T47D (cell line): Measurements from ENCODE around the gene HTR1D.
"Not testable (repeated sequence)": the region's sequence is repeated elsewhere in the genome, so short reads cannot be mapped to it uniquely, and the experiment has no call there.

Experiments used
- DNase-seq, 2 experiments: peaks; one replicate each; pipeline versions ENCODE4 v3.0.0 to v3.0.0-alpha.2; 2011 to 2012; ENCODE audit warnings: low read depth in 1 of 2, low spot score in 1 of 2
- JUND ChIP-seq: IDR thresholded peaks from 2 replicates; pipeline ENCODE4 v1.6.1; 2012; ENCODE audit warnings: low read depth
- in situ Hi-C: cut with HindIII; loops from 2 replicates; pipeline ENCODE4 v1.10.0; 2016; ENCODE audit warnings: low sequenced_read_pairs, low pct_unique_long_range_greater_than_20kb

HTR1D gene, protein sequence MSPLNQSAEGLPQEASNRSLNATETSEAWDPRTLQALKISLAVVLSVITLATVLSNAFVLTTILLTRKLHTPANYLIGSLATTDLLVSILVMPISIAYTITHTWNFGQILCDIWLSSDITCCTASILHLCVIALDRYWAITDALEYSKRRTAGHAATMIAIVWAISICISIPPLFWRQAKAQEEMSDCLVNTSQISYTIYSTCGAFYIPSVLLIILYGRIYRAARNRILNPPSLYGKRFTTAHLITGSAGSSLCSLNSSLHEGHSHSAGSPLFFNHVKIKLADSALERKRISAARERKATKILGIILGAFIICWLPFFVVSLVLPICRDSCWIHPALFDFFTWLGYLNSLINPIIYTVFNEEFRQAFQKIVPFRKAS

DNA sequence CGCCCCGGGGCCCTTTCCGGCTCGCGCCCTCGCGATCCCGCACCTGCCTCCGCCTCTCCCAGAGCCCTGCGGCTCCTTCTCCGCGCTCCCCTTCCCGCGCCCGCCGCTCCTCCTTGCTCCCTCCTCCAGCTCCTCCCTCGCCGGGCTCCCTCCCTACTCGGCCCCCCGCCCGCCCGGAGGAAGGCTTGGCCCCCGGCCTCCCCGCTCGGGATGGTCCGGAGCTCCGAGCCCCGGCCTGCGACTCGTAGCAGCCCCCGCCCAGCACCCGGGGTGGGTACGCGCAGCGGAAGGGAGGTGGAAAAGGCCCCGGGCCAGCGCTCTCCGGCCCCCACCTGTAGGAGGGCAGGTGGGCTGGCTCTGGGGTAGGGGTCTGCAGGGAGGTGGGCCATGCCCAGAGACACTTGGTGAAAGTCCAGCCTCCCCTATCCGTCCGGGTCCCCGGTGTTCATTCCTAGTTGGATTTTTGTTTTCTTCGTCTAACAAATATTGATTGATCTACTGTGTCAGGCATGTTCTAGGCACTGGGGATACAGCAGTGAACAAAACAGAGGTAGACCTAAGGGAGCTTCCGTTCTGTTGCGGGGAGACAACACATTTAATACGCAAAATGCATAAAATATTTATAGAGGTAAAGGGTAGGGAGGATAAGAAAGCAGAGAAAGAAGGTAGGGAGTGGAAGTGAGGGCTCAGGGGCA, at the start of gene HTR1D:
Gene HTR1D (minus strand): TSS at position 82 of the 695 bp plus-strand sequence. CDS start 23,283 bp downstream, outside the sequence.
- in situ Hi-C loops = no loop called here
- TF ChIP-seq JUND = no peak
- peak in 1 of 2 experiments; percentile 28 for DNase-seq

DNA sequence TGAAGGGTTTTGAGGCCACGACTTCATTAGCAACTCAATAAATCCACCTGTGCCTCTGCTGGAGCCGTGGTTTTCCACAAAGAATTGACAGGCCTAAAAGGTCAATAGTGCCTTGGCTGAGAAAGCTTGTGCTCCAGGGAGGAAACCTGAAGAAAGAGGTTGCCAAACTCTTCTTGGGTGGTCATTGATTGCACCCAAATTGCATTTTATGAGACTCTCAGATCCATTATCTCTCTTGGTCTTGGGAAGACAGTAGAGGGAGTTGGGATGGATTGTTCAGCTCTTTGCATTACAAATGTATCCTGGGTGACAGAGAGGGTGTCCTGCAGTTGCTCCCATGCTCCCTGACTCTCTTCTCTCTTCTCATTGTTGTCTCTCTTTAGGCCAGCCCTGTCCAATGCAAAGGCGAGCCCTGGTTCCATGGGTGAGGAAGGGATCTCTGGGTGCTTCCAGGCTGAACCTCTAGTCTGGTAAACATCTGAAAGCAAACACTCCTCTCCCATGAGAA, 46.1 kb upstream of the HTR1D start:
- DNase-seq = no peak
- in situ Hi-C loops = no loop called here
- TF ChIP-seq JUND = no peak

DNA sequence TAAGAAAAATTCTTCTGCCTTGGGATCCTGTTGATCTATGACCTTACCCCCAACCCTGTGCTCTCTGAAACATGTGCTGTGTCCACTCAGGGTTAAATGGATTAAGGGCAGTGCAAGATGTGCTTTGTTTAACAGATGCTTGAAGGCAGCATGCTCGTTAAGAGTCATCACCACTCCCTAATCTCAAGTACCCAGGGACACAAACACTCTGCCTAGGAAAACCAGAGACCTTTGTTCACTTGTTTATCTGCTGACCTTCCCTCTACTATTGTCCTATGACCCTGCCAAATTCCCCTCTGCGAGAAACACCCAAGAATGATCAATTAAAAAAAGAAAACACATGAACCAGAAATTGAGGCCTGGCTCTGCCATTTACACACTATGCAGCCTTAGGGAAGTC, 40.8 kb upstream of the HTR1D start:
- DNase-seq, in situ Hi-C loops: not testable (repeated sequence)

DNA sequence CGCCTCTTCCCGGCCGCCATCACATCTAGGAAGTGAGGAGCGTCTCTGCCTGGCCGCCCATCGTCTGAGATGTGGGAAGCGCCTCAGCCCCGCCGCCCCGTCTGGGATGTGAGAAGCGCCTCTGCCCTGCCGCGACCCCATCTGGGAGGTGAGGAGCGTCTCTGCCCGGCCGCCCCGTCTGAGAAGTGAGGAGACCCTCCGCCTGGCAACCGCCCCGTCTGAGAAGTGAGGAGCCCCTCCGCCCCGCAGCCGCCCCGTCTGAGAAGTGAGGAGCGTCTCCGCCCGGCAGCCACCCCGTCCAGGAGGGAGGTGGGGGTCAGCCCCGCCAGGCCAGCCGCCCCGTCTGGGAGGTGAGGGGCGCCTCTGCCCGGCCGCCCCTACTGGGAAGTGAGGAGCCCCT, 40.1 kb upstream of the HTR1D start:
- in situ Hi-C loops, DNase-seq: not testable (repeated sequence)

DNA sequence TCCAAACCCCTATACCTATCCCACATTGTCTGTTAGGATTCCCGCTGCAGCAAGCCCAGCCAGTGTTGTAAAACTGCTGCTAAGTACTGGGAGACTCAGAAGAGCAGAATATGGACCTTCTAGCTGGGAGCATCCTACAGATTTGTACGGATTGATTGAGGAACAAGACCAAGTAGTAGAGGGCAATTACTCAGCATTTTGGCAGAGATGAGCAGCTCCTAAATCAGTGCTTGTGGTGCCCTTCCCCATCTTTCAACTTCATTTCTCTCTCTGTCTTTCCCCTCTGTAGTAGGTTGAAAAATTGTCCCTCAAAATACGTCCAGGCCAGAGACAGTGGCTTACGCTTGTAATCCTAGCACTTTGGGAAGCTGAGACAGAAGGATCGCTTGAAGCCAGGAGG, 37.3 kb upstream of the HTR1D start:
- TF ChIP-seq JUND = no peak
- in situ Hi-C loops = no loop called here
- DNase-seq = no peak

DNA sequence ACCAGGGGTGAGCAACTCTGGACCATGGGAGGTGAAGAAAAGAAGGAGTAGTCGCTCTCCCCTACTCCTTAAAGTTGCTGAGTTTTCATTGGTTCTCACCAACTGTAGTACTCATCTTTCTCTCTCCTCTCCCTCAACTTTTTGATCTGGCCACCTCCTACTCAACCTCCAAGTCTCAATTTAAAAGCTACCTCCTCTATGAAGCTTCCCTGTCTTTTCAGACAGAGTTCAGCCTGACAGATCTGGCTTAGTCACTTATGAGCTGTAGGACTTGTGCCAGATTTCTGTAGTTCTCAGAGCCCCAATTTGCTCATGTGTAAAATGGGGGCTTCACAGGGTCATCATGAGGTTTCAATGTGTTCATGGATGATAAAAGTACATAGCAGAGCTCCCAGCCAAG, 34.5 kb upstream of the HTR1D start:
- TF ChIP-seq JUND = no peak
- in situ Hi-C loops = no loop called here
- DNase-seq = no peak

DNA sequence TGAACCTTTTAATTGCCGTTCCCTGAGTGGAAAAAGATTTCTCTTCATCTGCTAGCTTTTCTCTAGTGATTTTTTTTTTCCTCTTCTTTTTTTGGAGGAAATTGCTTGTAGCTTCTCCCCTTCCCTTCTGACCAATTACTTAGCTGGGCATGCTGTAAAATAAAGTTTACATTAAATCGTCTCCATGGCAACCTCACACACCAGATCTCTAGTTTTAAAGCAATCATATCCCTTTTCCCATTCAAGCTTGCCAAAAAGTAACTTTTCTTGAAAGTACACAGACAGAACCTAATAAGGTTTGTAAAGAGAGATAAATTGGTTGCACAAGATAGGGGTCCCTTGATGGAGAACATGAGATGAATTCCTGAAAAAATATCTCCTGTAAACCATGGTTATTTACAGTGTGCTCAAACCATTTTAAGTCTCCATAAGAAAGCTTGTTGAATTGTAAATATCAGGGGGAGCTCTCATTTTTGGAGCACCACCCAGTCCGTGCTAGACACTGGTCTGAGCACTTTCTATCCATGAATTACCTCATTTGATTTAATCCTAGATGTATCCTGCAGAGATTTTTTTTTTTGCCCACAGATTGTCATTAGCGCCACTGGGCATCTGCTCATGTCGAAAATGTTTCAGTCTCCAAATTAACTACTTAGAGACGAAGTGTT, 32.6 kb upstream of the HTR1D start:
- no peak for DNase-seq
- in situ Hi-C loops = no loop called here
- no peak for TF ChIP-seq JUND

DNA sequence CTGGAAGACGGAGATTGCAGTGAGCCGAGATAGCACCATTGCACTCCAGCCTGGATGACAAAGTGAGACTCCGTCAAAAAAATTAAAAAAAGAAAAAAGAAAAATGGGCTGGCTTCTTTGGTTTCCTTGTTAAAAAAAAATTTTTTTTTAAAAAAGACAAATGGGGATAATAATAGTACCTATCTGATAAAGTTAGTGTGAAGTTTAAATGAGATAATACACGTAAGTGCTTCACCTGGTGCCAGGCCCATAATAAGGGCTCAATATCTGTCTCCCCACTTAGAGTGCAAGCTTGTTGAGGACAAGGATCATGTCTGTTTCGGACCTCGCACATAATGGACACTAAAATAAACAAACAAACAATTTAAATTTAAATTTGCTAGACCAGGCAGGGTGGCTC, 30.0 kb upstream of the HTR1D start:
- in situ Hi-C loops = no loop called here
- no peak for DNase-seq
- no peak for TF ChIP-seq JUND

DNA sequence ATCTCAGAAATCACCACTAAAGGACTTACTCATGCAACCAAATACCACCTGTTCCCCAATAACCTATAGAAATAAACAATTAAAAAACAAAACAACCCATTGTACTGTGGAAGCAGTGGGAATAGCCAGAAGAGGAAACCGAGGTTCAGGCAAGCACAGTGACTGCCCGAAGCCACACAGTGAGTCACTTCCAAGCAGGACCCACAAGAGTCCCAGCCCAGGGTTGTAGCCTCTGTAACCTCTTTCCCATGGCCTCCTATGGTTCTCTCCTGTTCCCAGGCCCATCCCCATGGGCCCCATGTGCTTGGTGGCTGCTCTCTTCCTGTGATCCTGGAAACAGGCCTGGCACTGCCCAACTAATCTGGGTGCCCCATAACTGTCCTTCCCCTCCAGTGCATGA, 29.0 kb upstream of the HTR1D start:
- no peak for DNase-seq
- in situ Hi-C loops = no loop called here
- TF ChIP-seq JUND = no peak

DNA sequence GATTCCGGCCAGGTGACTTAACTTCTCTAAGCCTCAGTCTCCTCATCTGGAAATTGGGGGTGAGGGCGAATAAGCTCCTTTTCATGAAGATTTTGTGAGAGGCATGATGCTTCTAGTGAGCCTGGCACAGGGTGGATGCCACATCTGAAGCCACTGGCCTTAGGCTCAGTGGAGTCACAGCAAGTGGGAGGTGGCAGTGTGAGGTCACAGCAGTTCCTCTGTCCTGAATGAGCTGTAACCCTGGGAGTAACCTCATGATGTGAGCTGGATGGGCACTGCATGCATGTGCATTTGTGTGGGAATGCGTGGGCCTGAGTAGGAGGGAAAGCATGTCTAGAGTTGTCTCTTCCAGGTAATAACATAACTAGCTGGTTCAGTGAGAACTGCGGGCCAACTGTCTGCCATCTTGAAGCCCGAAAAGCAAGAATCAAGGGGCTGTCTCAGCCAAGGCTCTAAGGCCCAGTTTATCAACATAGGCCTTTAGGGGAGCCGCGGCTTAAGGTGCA, 27.0 kb upstream of the HTR1D start:
- no peak for DNase-seq
- in situ Hi-C loops = no loop called here
- TF ChIP-seq JUND = no peak

DNA sequence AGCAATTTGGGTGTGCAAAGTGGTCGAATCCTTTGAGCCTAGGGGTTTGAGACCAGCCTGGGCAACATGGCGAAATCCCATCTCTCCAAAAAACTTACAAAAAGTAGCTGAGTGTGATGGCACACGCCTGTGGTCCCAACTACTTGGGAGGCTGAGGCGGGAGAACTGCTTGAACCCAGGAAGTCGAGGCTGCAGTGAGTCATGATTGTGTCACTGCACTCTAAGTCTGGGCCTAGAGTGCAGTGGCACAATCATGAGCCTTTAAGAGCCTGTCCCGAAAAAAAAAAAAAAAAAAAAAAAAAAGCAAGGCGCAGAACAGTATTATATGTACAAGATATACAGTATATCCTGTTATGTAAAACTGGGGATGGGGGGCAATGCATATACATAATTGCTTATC, 25.1 kb upstream of the HTR1D start:
- TF ChIP-seq JUND = no peak
- in situ Hi-C loops = no loop called here
- no peak for DNase-seq

DNA sequence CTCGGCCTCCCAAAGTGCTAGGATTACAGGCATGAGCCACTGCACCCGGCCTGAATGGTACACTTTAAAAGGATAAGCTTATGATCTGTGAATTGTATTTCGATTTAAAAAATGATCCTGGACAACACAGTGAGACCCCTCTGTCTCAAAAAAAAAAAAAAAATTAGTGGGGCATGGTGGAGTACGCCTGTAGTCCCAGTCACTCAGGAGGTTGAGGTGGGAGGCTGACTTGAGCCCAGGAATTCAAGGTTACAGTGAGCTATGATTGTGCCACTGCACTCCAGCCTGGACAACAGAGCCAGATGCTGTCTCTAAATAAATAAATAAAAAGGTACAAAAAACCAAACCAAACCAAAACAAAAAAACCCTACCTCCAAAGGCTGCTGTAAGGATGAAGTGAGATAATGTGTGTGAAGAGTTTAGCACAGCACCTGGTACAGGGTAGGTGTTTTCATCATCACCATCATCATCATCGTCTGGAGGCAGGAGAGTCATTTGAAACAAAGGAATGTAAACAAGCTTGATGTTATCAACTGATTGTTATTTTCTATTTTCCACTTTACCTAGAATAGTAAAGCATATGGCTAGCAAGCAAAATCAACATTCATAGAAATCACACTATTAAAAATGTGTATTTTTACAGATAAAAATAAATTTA, 22.5 kb upstream of the HTR1D start:
- in situ Hi-C loops = no loop called here
- no peak for DNase-seq
- no peak for TF ChIP-seq JUND

DNA sequence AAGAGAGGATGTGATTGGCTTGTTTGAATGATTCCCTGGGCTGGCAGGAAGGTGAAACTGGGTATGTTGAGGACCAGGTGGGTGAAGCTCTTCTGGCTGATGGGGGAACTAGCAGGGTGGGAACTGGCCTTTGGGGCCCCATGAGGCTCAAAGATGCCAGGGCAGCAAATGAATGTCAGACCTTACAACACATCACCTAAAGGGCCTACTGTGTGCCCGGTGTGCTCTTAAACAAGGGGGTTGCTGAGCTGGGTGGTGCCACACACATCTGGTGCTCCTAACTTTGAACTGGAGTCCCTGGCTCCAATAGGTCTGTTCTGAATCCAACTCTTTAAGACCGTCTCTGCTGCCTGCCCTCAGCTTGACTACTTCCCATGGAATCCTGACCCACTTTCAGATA, 21.3 kb upstream of the HTR1D start:
- no peak for TF ChIP-seq JUND
- DNase-seq = no peak
- in situ Hi-C loops = no loop called here
